GM19239 (cell line): ENCODE measurements around the gene INMT.
"Not testable (repeated sequence)": the region's sequence is repeated elsewhere in the genome, so short reads cannot be mapped to it uniquely, and the experiment has no call there.

Source experiments
- DNase-seq: peaks from one replicate; pipeline ENCODE4 v3.0.0; 2011; ENCODE audit warnings: low spot score; ENCODE audit not compliant: insufficient read length
- FAIRE-seq: peaks from 2 replicates; lab custom pipeline; 2011; peaks lifted over from hg19 to GRCh38; lab: Jason Lieb, UNC

Gene INMT

DNA sequence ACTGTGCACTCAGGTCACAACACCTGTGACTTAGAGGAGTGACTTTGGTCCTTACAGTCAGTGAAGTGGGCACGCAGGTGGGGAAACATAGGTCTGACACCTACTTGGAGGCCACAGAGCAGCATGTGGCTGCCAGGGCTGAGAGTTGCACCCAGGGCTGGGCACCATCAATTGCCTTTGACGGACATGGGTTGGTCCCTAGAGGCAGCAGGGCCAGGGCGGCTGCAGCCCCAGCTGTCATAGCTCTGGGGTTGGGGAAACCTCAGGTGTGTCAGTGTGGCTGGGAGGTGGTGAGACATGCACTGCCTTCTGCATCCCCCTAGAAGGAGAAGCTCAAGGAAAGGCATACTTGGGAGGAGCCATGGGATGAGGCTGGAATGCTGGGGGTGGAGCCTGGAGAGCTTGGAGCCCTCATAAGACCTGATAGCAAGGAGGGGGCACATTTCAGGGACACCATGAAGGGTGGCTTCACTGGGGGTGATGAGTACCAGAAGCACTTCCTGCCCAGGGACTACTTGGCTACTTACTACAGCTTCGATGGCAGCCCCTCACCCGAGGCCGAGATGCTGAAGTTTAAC lies at the start of gene INMT:
INMT (plus strand) TSS at position 440 of the 578 bp plus-strand sequence; CDS start at position 456, 16 bp downstream.
- FAIRE-seq, result no peak
- DNase-seq, result no peak

DNA sequence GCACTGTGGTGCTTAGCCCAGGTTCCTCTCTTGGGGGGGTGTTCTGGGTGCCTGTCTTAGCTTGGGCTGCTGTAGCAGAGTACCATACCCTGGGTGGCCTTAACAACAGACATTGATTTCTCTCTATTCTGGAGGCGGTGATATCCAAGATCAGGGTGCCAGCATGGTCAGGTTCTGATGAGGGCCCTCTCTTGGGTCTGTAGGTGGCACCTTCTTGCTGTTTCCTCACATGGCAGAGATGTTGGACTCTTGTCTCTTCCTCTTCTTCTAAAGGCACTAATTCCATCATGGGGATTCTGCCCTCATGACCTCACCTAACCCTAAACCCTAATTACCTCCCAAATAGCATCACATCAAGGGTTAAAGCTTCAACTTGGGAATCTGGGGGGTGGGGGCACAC lies 49.7 kb upstream of the INMT start:
- no peak for DNase-seq
- no peak for FAIRE-seq

DNA sequence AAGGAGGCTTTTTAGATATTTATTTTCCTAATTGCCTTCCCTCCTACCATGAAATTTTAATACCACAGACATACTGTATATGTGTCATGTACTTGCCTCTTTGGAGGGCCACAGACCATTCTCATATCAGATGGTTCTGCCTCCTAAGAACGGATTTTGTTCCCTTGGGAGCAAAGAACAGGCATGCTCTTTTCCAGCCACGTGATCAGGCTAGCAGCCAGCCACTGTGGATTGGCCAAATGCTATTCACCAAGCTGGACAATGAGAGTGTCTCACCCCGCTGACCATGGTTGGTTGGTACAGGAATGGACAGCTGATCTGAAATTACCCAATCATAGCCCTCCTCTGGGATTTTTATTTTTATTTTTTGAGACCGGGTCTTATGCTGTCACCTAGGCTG lies 48.2 kb upstream of the INMT start:
- no peak for FAIRE-seq
- no peak for DNase-seq

- FAIRE-seq (no peak), DNase-seq (no peak)
Measured at GRCh38 chr7:30705008-30705407, 46.9 kb upstream of the INMT start.

DNA sequence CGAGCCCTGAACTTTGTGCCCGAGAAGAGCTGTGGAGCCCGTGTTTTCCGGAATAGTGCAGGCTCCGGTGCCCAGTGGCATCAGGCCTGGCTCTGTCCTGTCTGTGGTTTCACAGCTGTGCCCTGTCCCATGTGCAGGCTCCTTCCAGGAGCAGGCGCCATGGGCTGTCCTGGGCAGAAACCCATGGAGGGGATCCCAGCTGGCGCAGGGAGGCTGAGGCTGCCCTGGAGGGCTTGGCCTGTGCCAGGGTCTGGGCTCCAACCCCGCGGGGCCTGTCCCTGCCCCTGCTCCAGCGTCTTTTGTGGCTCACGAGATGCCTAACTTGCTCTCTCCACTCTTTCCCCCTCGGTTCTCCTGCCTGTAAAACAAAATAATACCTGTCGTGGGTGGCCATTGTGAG lies 46.3 kb upstream of the INMT start:
- no peak for FAIRE-seq
- DNase-seq, result no peak

DNA sequence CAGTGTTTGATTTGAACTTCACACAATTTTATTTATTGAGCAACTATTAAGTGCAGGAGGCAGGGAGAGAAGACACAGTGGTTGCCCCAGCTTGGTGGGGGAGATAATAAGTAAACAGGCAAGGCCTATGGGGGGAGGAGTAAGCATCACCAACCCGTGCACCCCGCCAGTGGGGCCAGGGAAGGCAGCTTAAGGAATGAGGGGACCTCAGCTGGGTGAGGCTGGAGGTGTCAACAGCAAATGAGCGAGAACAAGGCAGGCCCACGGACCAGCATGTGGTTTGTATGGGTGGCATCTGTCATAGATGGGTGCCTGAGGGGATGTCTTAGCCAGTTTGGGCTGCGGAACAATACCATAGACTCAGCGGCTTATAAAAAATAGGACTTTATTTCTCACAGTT lies 45.6 kb upstream of the INMT start:
- FAIRE-seq, result no peak
- no peak for DNase-seq

DNA sequence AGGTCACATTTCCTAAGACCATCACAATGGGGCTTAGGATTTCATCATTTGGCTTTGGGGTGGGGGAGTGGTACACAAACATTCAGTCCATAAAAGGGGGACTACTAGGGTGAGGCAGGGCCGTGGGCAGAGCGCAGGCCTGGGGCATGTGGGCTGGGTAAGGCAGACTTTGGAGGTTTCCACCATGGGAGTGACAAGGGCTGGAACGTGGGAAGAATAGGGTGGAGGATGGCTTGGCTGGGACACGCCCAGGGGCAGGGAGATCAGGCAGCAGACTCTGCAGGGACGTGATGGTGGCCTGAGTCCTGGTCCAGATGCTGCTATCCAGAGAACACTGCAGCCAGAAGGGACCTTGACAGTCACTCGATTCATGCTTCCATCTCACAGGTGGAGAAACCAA lies 45.0 kb upstream of the INMT start:
- FAIRE-seq, result no peak

GRCh38 chr7:30707391-30708357 lies 44.3 kb upstream of the INMT start:
- DNase-seq (no peak), FAIRE-seq (no peak)

More for the DNA sequence above, 45.0 kb upstream of the INMT start:
- no peak for DNase-seq

- DNase-seq, result no peak
- FAIRE-seq, result no peak
Measured at GRCh38 chr7:30708412-30708811, 43.5 kb upstream of the INMT start.

- DNase-seq, result no peak
- no peak for FAIRE-seq
Measured at GRCh38 chr7:30708983-30709382, 43.0 kb upstream of the INMT start.

- FAIRE-seq (no peak), DNase-seq (no peak)
Measured at GRCh38 chr7:30709549-30709948, 42.4 kb upstream of the INMT start.

- no peak for DNase-seq
- FAIRE-seq, result no peak
Measured at GRCh38 chr7:30710669-30711068, 41.3 kb upstream of the INMT start.

DNA sequence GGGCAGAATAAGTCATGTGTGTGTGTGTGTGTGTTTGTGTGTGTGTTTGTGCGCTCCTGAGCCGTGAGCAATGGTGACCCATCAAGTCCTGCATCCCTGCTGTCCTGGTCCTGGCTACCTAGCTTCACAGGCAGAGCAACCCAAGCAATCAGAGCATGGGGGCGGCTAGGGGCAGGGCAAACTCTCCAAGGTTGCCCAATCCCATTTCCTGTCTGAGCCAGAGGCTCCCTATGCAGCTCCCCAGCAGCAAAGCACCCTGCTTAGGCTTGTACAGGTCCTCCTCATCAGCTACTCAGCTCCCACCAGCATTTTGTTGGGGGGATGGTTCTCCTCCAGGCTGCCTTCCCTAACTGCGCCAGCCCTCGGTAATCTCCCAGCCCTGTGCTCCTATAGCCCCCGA lies 38.5 kb upstream of the INMT start:
- no peak for DNase-seq
- FAIRE-seq, result no peak

DNA sequence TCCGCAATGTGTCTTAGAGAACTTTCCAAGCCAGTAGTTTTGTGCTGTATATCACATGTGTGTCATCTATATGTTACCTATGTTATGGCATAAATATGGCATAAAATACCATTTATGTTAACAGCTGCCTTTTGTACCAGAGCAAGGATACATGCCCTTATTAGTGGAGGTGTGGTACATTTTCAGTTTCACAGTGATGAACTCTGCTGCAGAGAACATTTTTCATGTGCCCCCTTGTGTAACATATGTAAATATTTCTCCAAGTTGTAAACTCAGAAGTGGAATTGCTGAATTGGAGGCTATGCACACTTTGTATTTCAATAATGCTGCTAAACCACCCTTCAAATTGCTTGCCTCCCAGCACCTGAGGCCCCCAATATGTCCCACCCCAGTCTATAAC lies 37.8 kb upstream of the INMT start:
- no peak for FAIRE-seq
- no peak for DNase-seq

DNA sequence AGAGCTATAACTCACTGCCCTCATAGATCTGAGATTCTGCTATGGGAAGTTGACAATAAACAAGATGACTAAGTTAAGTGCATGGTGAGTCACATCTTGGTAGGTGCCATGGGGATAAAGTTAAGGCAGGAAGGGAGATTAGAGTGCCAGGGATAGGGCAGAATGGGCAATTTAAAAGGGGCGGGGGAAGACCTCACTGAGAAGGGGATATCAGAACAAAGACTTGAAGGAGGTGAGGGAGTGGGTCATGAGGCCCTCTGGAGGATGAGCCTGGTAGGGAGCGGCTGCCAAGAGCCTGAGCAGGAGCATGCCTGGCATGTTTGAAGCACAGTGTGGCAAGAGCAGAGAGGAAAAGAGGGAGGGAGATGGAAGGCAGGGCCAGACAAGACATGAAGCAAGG lies 34.8 kb upstream of the INMT start:
- DNase-seq (no peak), FAIRE-seq (no peak)

GRCh38 chr7:30719434-30719833 lies 32.5 kb upstream of the INMT start:
- FAIRE-seq, DNase-seq: not testable (repeated sequence)

DNA sequence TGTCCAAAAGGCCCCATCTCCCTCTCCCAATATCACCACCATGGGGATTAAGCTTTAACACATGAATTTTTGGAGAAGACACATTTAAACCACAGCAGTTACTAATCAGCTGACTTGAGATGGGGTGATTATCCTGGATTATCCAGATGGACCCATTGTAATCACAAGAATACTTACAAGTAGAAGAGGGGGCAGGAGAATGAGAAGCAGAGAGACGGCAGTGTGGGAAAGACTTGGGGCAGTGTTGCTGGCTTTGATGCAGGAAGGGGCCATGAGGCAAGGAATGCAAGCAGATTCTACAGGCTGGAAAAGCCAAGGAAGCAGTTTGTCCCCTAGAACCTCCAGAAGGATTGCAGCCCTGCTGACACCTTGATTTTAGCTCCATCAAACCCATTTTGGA lies 30.7 kb upstream of the INMT start:
- no peak for FAIRE-seq
- DNase-seq, result no peak

DNA sequence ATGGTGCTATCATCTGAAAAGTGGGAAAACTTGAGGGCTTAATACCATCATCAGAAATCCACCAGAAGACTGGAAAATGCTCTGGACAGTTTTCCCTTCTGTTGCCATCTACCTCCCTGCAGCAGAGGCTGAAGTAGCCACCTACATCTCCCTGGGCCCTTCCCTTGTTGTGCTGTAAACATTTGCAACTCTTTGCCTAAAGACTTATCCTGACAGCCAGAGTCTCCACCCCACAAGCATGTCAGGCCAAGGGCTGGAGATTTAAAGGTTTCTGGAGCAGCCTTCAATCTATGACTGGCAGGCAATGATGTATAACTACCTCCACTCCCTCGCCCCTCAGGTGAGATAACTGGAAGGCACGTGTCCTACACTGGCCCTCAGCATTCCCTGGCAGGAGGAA lies 29.7 kb upstream of the INMT start:
- no peak for DNase-seq
- FAIRE-seq, result no peak

GRCh38 chr7:30722671-30723070 lies 29.3 kb upstream of the INMT start:
- FAIRE-seq (no peak), DNase-seq (no peak)

DNA sequence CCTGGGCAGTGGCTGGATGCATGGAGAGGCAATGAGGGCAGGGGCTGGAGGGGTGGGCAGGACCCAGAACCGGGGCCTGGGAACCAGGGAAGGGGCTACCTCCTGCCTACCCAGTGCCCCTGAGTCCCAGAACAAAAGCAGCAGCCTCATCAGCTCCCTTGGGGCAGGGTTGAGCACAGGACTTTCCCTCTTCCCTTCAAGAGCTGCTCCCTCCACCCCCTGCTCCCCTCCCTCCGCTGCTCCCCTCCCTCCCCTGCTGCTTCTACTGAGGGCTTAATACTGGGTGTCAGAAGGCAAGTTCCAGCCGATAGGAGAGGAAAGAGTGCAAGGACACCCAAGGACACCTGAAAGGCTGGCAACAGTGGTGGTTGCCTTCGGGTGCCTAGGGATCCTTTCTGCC lies 28.2 kb upstream of the INMT start:
- DNase-seq, result no peak
- no peak for FAIRE-seq

DNA sequence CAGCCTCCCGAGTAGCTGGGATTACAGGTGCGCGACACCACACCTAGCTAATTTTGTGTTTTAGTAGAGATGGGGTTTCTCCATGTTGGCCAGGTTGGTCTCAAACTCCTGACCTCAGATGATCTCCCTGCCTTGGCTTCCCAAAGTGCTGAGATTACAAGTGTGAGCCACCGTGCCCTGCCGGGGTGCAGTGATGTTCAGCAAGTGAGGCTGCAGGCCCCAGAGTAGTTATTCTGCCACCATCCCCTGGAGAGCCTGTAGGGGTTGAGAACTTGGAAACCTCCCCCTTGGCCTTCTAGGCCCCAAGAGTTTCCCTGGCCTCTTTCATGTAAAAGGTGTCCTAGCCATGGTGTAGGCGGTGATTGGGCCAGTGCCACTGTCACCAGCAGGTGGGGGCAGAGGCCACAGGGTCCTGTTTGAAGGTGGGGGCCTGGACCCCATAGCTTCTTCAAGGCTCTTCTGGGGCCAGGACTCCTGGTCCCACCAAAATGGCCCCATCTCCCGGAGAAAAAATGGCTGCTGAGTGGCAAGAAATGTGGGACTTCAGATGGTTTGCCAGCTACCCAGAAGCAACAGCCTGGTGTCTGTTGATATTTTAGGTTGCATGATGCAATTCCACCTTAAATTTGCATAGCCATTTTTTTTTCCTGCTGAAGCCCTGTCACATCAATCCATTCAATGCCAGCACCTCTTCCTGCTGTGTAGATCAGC lies 25.5 kb upstream of the INMT start:
- DNase-seq (no peak), FAIRE-seq (no peak)
